GM12892 (cell line): ENCODE measurements around the gene CRTC2.
"Not testable (repeated sequence)": the region's sequence is repeated elsewhere in the genome, so short reads cannot be mapped to it uniquely, and the experiment has no call there.

Experiments
- DNase-seq: peaks from one replicate; pipeline ENCODE4 v3.0.0; 2011; ENCODE audit not compliant: insufficient read length
- FAIRE-seq: peaks from 2 replicates; lab custom pipeline; 2011; peaks lifted over from hg19 to GRCh38; lab: Jason Lieb, UNC
- POLR2A ChIP-seq: IDR thresholded peaks from 2 replicates; pipeline ENCODE4 v1.6.1; 2011; ENCODE audit warnings: low read depth, low read length, control low read depth
- POLR2AphosphoS5 ChIP-seq: IDR thresholded peaks from 2 replicates; pipeline ENCODE4 v1.6.1; 2011; ENCODE audit warnings: low read depth, low read length, control low read depth
- TAF1 ChIP-seq: IDR thresholded peaks from 2 replicates; pipeline ENCODE4 v1.6.1; 2011; ENCODE audit warnings: low read depth, mild to moderate bottlenecking, control low read depth, low read length, borderline replicate concordance

Gene CRTC2

GRCh38 chr1:153921803-153922075 is 36.7 kb downstream of the CRTC2 start:
- DNase-seq (no peak), FAIRE-seq (no peak)
- TF ChIP-seq POLR2AphosphoS5 (no peak), POLR2A (no peak), TAF1 (no peak)

- no peak for TF ChIP-seq TAF1
- TF ChIP-seq POLR2AphosphoS5, result no peak
- no peak for TF ChIP-seq POLR2A
- DNase-seq, result no peak
- FAIRE-seq, result no peak
These were observed 37.2 kb downstream of the CRTC2 start for GRCh38 chr1:153921080-153921802.

GRCh38 chr1:153919876-153920852 is 38.2 kb downstream of the CRTC2 start:
- DNase-seq (no peak), FAIRE-seq (no peak)
- TF ChIP-seq TAF1 (no peak), POLR2AphosphoS5 (no peak), POLR2A (no peak)

GRCh38 chr1:153916297-153916696 is 42.1 kb downstream of the CRTC2 start:
- FAIRE-seq (no peak), DNase-seq (no peak)
- TF ChIP-seq POLR2AphosphoS5, result no peak
- TF ChIP-seq TAF1, result no peak
- TF ChIP-seq POLR2A, result no peak

- no peak for FAIRE-seq
- no peak for TF ChIP-seq POLR2A
- no peak for TF ChIP-seq TAF1
- no peak for TF ChIP-seq POLR2AphosphoS5
- DNase-seq, result no peak
These were observed 46.1 kb downstream of the CRTC2 start for GRCh38 chr1:153912349-153912748.

- not testable (repeated sequence) for DNase-seq, FAIRE-seq
These were observed 47.9 kb downstream of the CRTC2 start for GRCh38 chr1:153910560-153910959.

GRCh38 chr1:153908071-153908470 is 50.3 kb downstream of the CRTC2 start:
- FAIRE-seq (no peak), DNase-seq (no peak)
- no peak for TF ChIP-seq POLR2A
- TF ChIP-seq TAF1, result no peak
- no peak for TF ChIP-seq POLR2AphosphoS5

GRCh38 chr1:153907134-153907533 is 51.3 kb downstream of the CRTC2 start:
- DNase-seq (no peak), FAIRE-seq (no peak)
- no peak for TF ChIP-seq POLR2AphosphoS5
- TF ChIP-seq POLR2A, result no peak
- TF ChIP-seq TAF1, result no peak

GRCh38 chr1:153906396-153906795 is 52.0 kb downstream of the CRTC2 start:
- TF ChIP-seq POLR2A (no peak), TAF1 (no peak), POLR2AphosphoS5 (no peak)
- DNase-seq, result no peak
- FAIRE-seq, result no peak

GRCh38 chr1:153905908-153906307 is 52.5 kb downstream of the CRTC2 start:
- not testable (repeated sequence) for FAIRE-seq, DNase-seq

- FAIRE-seq (no peak), DNase-seq (no peak)
- no peak for TF ChIP-seq POLR2AphosphoS5
- no peak for TF ChIP-seq TAF1
- TF ChIP-seq POLR2A, result no peak
These were observed 54.5 kb downstream of the CRTC2 start for GRCh38 chr1:153903841-153904455.
